Liver (tissue), 9 donors: ENCODE data around the gene GAGE10. TPM values are rescaled to one million over a fixed set of nuclear protein-coding genes. Genes with fewer than 3 reads are reported as not detected.

Experiments used
- DNase-seq: peaks from one replicate; pipeline ENCODE4 v3.0.0-alpha.2; 2017; ENCODE audit warnings: low spot score
- H3K27ac ChIP-seq, 2 donors: one replicate each; pipeline ENCODE4 v1.7.0; 2013; ENCODE audit warnings: inconsistent platforms in 2 of 2, low read length in 2 of 2, control low read depth in 1 of 2, low read depth in 1 of 2, mild to moderate bottlenecking in 1 of 2
- H3K27me3 ChIP-seq, 4 donors: one replicate each; pipeline versions ENCODE4 v1.6.1 to v1.7.0; 2013; ENCODE audit warnings: low read length in 3 of 4, inconsistent platforms in 1 of 4, mild to moderate bottlenecking in 1 of 4, moderate library complexity in 1 of 4; ENCODE audit not compliant: control insufficient read depth in 4 of 4, insufficient read depth in 4 of 4
- H3K36me3 ChIP-seq, 4 donors: one replicate each; pipeline versions ENCODE4 v1.6.1 to v1.7.0; 2013; ENCODE audit warnings: low read length in 3 of 4, mild to moderate bottlenecking in 3 of 4, low read depth in 1 of 4, moderate library complexity in 1 of 4; ENCODE audit not compliant: control insufficient read depth in 4 of 4, insufficient read depth in 3 of 4
- H3K4me1 ChIP-seq, 4 donors: one replicate each; pipeline versions ENCODE4 v1.6.1 to v1.7.0; 2013; ENCODE audit warnings: low read length in 3 of 4, mild to moderate bottlenecking in 3 of 4, moderate library complexity in 1 of 4; ENCODE audit not compliant: control insufficient read depth in 4 of 4, insufficient read depth in 4 of 4
- H3K4me3 ChIP-seq, 3 donors: one replicate each; pipeline versions ENCODE4 v1.6.1 to v1.7.0; 2013; ENCODE audit warnings: low read length in 3 of 3, control low read depth in 1 of 3, low read depth in 1 of 3, mild to moderate bottlenecking in 1 of 3
- H3K9ac ChIP-seq, 2 donors: one replicate each; pipeline ENCODE4 v1.7.0; 2013; ENCODE audit warnings: low read length in 2 of 2, mild to moderate bottlenecking in 2 of 2, moderate library complexity in 2 of 2, control low read depth in 1 of 2, low read depth in 1 of 2
- H3K9me3 ChIP-seq, 4 donors: one replicate each; pipeline versions ENCODE4 v1.6.1 to v1.7.0; 2013; ENCODE audit warnings: low read length in 3 of 4; ENCODE audit not compliant: control insufficient read depth in 4 of 4
- ATF3 ChIP-seq: IDR thresholded peaks from 2 replicates; pipeline ENCODE4 v1.6.1; 2016; ENCODE audit warnings: antibody characterized with exemption
- CTCF ChIP-seq: fragments of 150-350 bp; IDR thresholded peaks from 2 replicates; pipeline ENCODE4 v1.5.1; 2017; ENCODE audit warnings: improper control_type of control experiment, low read depth, low read length; ENCODE audit not compliant: missing input control
- EGR1 ChIP-seq, 2 donors: IDR thresholded peaks; 2 replicates each; pipeline ENCODE4 v1.6.1; 2016 to 2018; ENCODE audit warnings: antibody characterized with exemption in 2 of 2, low read depth in 2 of 2
- FOXA1 ChIP-seq: IDR thresholded peaks from 2 replicates; pipeline ENCODE4 v1.6.1; 2016; ENCODE audit warnings: antibody characterized with exemption
- FOXA2 ChIP-seq: IDR thresholded peaks from 2 replicates; pipeline ENCODE4 v1.6.1; 2016; ENCODE audit warnings: antibody characterized with exemption
- GABPA ChIP-seq, 2 donors: IDR thresholded peaks in 1 of 2; conservative IDR thresholded peaks in 1 of 2; 2 replicates each; pipeline ENCODE4 v1.6.1; 2016; ENCODE audit warnings: antibody characterized with exemption in 2 of 2, mild to moderate bottlenecking in 1 of 2, moderate library complexity in 1 of 2
- HNF4A ChIP-seq, 2 donors: conservative IDR thresholded peaks; 2 replicates each; pipeline ENCODE4 v1.6.1; 2016; ENCODE audit warnings: antibody characterized with exemption in 2 of 2, mild to moderate bottlenecking in 2 of 2
- HNF4G ChIP-seq: IDR thresholded peaks from 2 replicates; pipeline ENCODE4 v1.6.1; 2016; ENCODE audit warnings: antibody characterized with exemption
- JUND ChIP-seq, 2 donors: IDR thresholded peaks; 2 replicates each; pipeline ENCODE4 v1.6.1; 2016; ENCODE audit warnings: antibody characterized with exemption in 2 of 2
- MAX ChIP-seq: IDR thresholded peaks from 2 replicates; pipeline ENCODE4 v1.6.1; 2016; ENCODE audit warnings: antibody characterized with exemption
- NR2F2 ChIP-seq: IDR thresholded peaks from 2 replicates; pipeline ENCODE4 v1.6.1; 2016; ENCODE audit warnings: antibody characterized with exemption
- RAD21 ChIP-seq, 2 donors: IDR thresholded peaks; 2 replicates each; pipeline ENCODE4 v1.6.1; 2016; ENCODE audit warnings: antibody characterized with exemption in 2 of 2, mild to moderate bottlenecking in 2 of 2
- REST ChIP-seq: IDR thresholded peaks from 2 replicates; pipeline ENCODE4 v1.6.1; 2016; ENCODE audit warnings: antibody characterized with exemption, mild to moderate bottlenecking
- RXRA ChIP-seq, 2 donors: IDR thresholded peaks; 2 replicates each; pipeline ENCODE4 v1.6.1; 2017 to 2018; ENCODE audit warnings: antibody characterized with exemption in 2 of 2, mild to moderate bottlenecking in 1 of 2
- SP1 ChIP-seq: IDR thresholded peaks from 2 replicates; pipeline ENCODE4 v1.6.1; 2018; ENCODE audit warnings: antibody characterized with exemption, mild to moderate bottlenecking
- TAF1 ChIP-seq: conservative IDR thresholded peaks from 2 replicates; pipeline ENCODE4 v1.6.1; 2016; ENCODE audit warnings: antibody characterized with exemption, mild to moderate bottlenecking
- YY1 ChIP-seq: IDR thresholded peaks from 2 replicates; pipeline ENCODE4 v1.6.1; 2016; ENCODE audit warnings: antibody characterized with exemption, mild to moderate bottlenecking
- ZBTB33 ChIP-seq: IDR thresholded peaks from 2 replicates; pipeline ENCODE4 v1.6.1; 2016; ENCODE audit warnings: antibody characterized with exemption
- WGBS: extraction: QIAGEN DNeasy Blood & Tissue Kit; methylation state at CpG from one replicate; pipeline ENCODE4 v1.1.7; 2013; 5-methylcytosine and 5-hydroxymethylcytosine counted together
- polyA plus RNA-seq, 2 donors: library from polyadenylated mRNA; stranded (reverse) in 1 of 2; unstranded in 1 of 2; fragments of 200-250 nt in 1 of 2; fragments of >200 nt in 1 of 2; fragmentation: Nextera tagmentation in 1 of 2; extraction: Ambion mirVana in 1 of 2; gene quantifications; one replicate each; pipeline versions ENCODE4 v1.2.1 to v1.2.3, GENCODE V29; 2013 to 2015
- total RNA-seq, 2 donors: library from RNA; depleted of rRNA; stranded (reverse); fragments of >200 nt; gene quantifications; one replicate each; pipeline ENCODE4 v1.2.3, GENCODE V29; 2014
- donor health status: healthy.
- donor health status: healthy.
- donor health status: healthy.
- donor health status: healthy.
- donor health status: healthy.

Gene GAGE10
- total and polyA plus RNA-seq, 4 donors = not detected

GRCh38 chrX:49266523-49267445 lies 36.7 kb upstream of the GAGE10 start:
- H3K4me1 ChIP-seq = peaks cover 8 to 31% (median 21%) of the 10 kb centered on the region in 4 donors
- no peak overlapping the region for H3K27ac ChIP-seq
- 67% methylated on average over 10 of the region's 10 CpGs for WGBS
- no peak overlapping the region for H3K9ac ChIP-seq
- no peaks in the 10 kb centered on the region for H3K27me3 ChIP-seq
- no peaks in the 10 kb centered on the region for H3K36me3 ChIP-seq
- TF ChIP-seq ATF3 = no peak
- no peak for TF ChIP-seq HNF4G
- no peak for TF ChIP-seq GABPA (IDR thresholded peaks at IDR 0.05 in 1 of 2, conservative IDR thresholded peaks at IDR 0.05 in 1 of 2)
- peak in 1 of 2 donors; percentile 18 for TF ChIP-seq RAD21 (IDR thresholded peaks at IDR 0.05)
- no peak for TF ChIP-seq JUND (IDR thresholded peaks at IDR 0.05)
- TF ChIP-seq EGR1 (IDR thresholded peaks at IDR 0.05; ENCODE audit: low read depth in 2 of 2) = no peak
- TF ChIP-seq ZBTB33 = no peak
- peak; percentile 70 for TF ChIP-seq NR2F2
- TF ChIP-seq TAF1 = no peak
- no peak for TF ChIP-seq REST
- no peak for TF ChIP-seq YY1
- peak; percentile 89 to 100 for TF ChIP-seq RXRA (IDR thresholded peaks at IDR 0.05)
- no peak for TF ChIP-seq FOXA1
- no peak for TF ChIP-seq FOXA2
- no peak for TF ChIP-seq CTCF
- peak; percentile 85 for TF ChIP-seq SP1
- no peak for TF ChIP-seq MAX
- peak in 1 of 2 donors; percentile 78 for TF ChIP-seq HNF4A (conservative IDR thresholded peaks at IDR 0.05)
- H3K9me3 ChIP-seq = no peaks in the 10 kb centered on the region
- no peak for DNase-seq
- H3K4me3 ChIP-seq = no peak overlapping the region
